Heart left ventricle (tissue), 13 donors: Measurements from ENCODE around the gene ASH1L.

Source experiments
- POLR2A ChIP-seq, 2 donors: fragments of 450-650 bp; IDR thresholded peaks; one replicate each; pipeline ENCODE4 v1.6.1; 2017; ENCODE audit warnings: antibody characterized with exemption in 2 of 2, mild to moderate bottlenecking in 2 of 2, moderate library complexity in 2 of 2
- TF ChIP-seq, protein P1 (sequence below), 12 donors: fragments of 200-600 bp; sonication (generic) in 4 of 12; IDR thresholded peaks; one replicate each; pipeline versions ENCODE4 v1.5.0 to v1.8.0; 2018 to 2022; ENCODE audit warnings: antibody characterized with exemption in 12 of 12, mild to moderate bottlenecking in 5 of 12
- donor health status: ischemic (EF 13 %, LVEDD 7.1; RV severe dilation, severe dysfunction).
- donor health status: DM: no; HTN: yes; CAD: no.
- donor health status: DM: no; HTN: no; CAD: no.
- donor health status: ischemic (EF 25% LVEDD 6.9; RV normal size, moderate dysfunction).
- donor health status: ischemic (EF 25% LVEDD 5.7; RV mildly dilated, moderate dysfunction).
- donor health status: ischemic (EF 35%, LVEDD 5.7; RV mildly dilated, moderate dysfunction).
- donor health status: nonischemic (EF 11% LVEDD 7.7; RV severe dilation, severe dysfunction).
- donor health status: DM: yes; HTN: yes; CAD: no.
- donor health status: PGD.
- donor health status: ischemic (EF 29% LVEDD 5.4; RV normal size, mild dysfunction).
- donor health status: nonischemic (EF 23%, LVEDD 6.1; RV moderate dilation, normal function).

DNA sequence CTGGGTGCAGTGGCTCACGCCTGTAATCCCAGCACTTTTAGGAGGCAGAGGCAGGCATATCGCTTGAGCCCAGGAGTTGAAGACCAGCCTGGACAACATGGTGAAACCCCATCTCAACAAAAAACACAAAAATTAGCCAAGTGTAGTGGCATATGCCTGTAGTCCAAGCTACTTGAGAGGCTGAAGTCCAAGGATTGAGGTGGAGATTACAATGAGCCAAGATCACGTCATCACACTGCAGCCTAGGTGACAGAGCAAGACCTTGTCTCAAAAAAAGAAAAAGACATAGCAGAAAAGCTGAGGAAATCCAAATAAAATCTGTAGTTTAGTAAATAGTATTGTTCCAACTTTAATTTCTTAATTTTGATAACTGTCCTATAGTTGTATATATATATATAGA is 11.5 kb upstream of the ASH1L start:
- no peak for TF ChIP-seq POLR2A (IDR thresholded peaks at IDR 0.05)
- TF ChIP-seq, protein P1, sequence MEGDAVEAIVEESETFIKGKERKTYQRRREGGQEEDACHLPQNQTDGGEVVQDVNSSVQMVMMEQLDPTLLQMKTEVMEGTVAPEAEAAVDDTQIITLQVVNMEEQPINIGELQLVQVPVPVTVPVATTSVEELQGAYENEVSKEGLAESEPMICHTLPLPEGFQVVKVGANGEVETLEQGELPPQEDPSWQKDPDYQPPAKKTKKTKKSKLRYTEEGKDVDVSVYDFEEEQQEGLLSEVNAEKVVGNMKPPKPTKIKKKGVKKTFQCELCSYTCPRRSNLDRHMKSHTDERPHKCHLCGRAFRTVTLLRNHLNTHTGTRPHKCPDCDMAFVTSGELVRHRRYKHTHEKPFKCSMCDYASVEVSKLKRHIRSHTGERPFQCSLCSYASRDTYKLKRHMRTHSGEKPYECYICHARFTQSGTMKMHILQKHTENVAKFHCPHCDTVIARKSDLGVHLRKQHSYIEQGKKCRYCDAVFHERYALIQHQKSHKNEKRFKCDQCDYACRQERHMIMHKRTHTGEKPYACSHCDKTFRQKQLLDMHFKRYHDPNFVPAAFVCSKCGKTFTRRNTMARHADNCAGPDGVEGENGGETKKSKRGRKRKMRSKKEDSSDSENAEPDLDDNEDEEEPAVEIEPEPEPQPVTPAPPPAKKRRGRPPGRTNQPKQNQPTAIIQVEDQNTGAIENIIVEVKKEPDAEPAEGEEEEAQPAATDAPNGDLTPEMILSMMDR (IDR thresholded peaks at IDR 0.05), result no peak
